Stimulated activated CD4-positive, alpha-beta T cell treated with anti-CD3 and anti-CD28 coated beads, TNF-alpha, amount 100 ng/mL, for 1 hour (primary cell): ENCODE data around the gene KCTD18.

ENCODE experiments used
- DNase-seq, 3 donors: peaks; one replicate each; pipeline ENCODE4 v3.0.0-alpha.2; 2020; ENCODE audit warnings: low read depth in 3 of 3, low spot score in 1 of 3

Gene KCTD18

DNA sequence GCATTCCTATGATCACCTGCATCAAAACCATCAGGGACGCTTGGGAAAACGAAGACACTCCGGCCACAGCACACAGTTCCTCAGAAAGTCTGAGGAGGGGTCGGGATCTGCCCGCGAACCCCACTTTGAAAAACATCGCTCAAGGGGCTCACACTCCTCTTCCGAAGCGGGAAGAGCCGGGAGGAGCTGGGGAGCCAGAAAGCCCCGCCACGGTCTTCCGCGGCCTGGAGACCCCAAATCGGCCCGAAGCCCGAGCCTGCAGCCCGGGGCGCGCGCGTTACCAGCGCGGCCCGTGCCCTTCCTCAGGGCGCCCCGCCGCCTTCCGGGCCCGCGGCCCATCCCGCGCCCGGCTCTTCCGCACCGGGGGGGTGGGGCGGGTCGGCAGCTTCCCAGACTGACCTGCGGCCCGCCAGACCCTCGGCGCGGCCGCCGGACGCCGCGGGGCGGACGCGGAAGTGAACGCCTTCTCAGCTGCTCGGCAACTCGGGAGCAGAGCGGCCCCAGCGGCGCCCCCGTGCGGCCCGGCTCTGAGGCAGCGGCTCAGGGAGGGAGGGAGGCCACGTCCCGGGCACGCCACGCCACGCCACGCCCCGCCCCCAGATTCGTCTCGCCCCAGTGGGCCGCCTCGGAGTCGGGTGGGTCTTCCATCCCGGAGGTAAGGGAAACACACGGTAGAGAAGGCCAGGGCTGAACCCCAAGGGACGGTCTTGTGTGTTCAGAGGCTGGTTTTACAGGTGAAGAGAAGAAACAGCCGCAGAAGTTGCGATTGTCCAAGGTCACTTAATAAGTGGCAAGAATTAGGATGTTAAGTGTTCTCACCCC is at the start of gene KCTD18:
KCTD18 (minus strand) TSS at position 457 of the 822 bp plus-strand sequence. CDS start 3,052 bp downstream, outside the sequence.
- DNase-seq, result peak; percentile 66 to 90 (median 77)

DNA sequence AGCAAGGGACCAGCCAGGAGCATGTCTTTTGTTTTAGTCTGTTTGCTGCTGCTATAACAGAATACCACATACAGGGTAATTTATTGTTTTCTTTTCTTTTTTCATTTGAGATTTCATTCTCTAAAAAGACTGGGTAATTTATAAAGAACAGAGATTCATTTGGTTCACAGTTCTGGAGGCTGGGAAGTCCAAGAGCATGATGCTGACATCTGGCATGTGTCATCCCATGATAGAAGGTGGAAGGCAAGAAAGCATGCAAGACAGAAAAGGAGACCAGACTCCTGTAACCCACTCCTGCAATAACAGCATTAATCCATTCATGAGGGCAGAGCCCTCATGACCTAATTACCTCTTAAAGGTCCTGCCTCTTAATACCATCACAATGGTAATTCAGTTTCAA is 30.9 kb upstream of the KCTD18 start:
- no peak for DNase-seq

DNA sequence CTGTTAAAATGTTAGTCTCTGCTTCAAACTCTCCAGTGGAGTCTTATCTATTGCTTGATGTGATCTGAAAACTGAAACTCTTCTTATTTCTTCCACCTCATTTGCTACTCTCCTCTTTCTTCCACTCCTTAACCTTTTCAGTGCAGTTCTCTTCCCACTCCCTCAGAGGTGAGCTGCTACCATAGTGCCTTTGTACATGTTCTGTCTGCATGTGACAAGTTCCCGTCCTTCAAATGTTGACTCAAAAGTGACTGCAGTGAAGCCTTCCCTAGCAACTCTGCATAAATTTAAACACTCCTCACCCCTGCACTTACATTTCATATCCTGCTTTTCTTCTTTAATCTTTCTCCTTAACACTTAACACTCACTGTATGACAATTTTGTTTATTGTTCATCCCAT is 28.3 kb upstream of the KCTD18 start:
- no peak for DNase-seq

DNA sequence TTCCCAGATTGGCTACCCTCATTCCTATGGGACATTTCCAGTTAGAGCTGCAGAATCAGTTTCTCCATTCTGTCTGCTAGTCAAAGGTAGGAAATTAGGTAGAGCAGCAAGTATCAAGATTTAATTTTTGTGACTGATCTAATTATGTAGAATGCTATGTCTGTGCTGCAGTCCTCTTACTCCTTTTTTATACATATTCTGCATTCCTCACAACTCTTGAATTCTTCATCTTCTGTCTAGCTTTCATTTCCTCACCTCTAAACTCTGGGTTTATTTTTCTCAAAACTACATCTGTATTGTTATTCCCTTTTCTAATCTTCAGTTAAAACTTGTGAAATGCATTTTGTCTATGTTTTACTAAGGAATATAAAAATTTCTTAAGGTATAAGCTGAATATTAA is 24.7 kb upstream of the KCTD18 start:
- DNase-seq, result no peak

DNA sequence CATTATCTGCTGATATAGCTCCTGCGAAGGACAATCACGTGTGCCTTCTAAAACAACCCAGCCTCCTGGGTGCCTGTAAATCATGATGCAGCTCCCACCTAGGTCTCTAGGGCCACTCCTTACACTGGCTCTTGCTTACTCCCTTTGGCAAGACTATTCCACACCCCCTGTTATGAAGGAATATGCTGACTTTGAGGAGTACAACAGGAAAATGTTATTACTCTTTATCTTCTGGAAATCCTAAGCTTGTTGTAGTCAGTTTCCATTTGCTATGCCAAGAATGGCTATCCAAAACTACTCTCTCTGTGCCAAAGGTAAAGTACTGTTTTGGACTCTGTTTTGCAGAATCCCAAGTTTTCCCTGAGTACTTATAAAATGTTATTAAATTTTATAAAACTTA is 23.9 kb upstream of the KCTD18 start:
- no peak for DNase-seq

DNA sequence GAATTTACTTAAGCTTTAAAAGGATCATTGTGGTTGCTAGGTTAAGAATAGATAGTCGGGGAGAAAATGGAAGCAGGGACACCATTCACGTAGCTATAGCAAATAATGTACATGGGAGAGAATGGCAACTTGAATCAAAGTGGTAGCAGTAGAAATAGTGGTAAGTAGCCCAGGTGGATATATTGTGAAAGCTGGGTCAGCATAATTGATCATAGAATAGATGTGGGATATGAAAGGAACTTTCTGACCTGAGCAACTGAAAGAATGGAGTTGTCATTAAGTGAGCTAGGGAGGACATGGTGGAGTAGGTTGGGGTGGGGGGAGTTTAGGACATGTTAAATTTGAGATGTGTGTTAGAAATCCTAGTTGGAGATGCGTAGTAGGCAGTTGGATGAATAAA is 18.4 kb upstream of the KCTD18 start:
- no peak for DNase-seq

DNA sequence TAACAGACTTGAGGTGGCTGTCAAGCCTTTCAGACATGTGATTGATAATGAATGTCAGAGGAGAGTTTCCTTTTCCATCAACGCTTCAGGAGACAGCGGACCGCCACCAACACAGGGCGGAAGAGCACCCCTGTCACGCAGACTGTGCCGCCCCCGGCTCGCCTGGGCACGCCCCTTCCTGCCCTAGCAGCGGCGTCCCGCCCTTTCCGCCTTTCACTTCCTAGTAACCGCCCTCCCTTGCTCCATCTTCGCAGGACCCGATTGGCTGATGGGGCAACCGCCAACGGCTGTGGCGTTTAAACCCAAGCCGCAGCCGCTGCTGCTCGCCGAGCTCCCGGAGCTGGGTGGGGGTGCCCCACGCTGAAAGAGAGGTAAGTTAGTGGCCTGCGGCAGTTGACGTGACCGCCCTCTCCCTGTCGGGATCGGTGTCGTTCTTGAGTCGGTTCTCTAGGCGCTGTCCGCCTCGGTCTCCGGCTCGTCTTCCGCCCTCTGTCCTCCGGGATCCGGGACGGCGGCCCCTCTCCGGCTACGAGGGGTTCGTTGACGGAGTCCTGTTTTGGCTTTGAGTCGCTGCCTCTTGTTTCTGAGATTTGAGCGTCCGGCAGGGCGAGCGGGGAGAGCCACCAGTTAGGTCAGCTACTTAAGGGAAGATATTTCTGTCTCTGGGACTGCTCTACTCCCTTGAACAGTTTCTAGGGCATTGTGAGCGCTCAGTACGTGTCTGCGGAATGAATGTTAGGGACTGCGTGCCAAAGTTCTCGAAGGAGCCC is 16.2 kb upstream of the KCTD18 start, which contains the start of gene SGO2:
SGO2 (plus strand) TSS at position 326 of the 770 bp plus-strand sequence. CDS start 6,769 bp downstream, outside the sequence.
- DNase-seq, result peak; percentile 77 to 91 (median 90)

DNA sequence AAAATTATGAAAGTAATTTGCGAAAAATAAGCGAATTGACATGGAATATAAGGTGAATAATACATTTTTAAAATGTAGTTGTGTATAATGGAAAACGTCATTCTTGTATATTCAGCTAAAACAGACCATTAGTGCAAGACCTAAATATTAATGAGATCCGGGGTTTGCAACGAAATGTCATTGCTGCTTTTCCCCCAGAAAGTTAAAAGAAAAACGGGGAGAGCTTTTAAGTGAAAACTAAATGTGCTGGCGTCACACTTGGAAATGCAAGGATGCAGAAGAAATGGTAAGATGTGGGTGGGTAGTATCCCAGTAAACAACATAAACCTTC is 15.6 kb upstream of the KCTD18 start:
- DNase-seq, result no peak

DNA sequence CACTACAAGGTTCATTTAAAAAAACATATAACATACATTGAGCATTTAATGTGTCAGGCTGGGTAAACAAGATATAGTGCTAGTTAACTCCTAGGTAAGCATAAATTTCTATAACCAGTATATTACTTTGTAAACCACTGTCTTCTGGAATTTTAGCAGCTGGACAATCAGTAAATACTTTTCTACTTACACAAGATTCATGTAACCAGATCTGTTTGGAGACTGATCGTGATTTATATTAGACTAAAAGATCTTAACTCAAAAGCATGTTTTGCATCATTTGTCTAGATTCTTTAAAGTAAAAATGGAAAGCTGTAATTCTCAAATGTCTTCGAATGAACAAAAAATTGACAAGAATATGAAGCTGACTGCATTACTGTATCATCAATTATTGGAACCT is 15.2 kb upstream of the KCTD18 start:
- no peak for DNase-seq

DNA sequence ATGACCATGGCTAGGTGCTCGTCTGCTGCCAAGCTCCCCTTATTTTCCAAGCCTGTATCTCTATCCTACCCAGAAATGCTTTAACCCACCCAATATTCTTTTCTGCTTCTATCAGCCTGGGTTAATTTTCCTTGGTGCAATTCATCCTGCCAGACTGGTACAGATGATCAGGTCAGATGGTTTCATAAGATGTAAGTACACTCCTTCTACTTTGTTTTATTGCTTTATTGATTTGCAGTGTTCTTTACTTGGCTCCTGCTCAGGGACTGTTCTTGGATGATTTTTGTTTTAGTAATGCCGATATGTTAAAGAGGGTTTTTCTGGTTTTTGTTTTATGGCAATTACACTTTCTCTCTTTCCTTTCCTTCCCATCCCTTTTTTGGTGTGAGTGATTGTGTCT is 13.7 kb upstream of the KCTD18 start:
- DNase-seq, result no peak

DNA sequence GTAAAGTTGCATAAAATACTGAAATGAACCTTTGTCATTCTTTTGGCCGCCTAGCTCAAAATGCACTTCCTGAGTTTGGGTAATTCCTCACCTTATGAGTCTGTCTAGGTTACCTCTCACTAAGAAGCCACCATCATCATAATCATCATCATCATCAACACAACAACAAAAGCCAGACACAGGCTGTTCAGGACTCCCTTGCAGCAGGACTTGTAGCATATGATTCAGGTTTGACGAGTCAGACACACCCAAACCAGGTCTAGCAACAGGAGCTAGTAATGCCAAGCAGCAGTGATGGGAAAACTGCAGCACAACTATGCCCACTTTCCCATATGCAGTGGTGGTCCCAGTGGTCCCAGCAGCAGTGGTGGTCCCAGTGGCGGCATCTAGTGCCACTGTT is 13.3 kb upstream of the KCTD18 start:
- DNase-seq, result no peak

DNA sequence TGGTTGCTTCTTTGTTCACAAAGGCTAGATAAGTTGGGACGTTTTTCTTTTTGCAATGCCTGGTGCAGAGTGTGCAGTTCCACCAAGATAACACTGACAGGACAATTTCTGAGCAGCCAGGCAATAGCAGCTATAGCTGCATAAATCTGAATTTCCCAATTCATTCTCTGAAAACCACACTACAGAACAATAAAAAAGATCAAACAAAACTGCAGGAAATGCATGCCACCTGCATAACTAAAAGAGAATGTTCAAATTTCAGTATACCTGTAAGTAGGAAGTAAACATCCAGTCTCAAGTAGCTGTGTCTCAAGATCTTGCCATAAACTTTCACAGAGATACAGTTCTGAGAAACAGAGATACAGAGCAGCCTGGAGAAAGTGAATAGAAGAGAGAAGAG is 5.3 kb upstream of the KCTD18 start:
- DNase-seq, result no peak

DNA sequence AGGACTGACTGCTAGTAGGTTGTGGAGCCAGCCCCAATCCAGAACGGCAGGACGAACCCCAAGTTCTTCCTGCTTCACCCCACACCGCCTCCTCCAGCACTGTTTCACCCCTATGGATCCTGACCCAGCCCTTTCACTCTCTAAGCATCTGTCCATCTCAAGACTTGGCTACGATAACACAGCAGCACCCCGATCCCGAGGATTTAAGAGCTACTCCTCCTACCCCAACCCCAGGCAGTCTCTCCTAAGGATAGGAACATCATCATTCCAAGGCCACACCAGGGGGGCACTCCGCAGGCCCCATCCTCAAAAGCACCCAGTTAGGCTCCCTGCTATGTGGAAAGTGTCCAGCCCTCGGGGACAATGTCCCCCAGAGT is 645 bp downstream of the KCTD18 start:
- no peak for DNase-seq

DNA sequence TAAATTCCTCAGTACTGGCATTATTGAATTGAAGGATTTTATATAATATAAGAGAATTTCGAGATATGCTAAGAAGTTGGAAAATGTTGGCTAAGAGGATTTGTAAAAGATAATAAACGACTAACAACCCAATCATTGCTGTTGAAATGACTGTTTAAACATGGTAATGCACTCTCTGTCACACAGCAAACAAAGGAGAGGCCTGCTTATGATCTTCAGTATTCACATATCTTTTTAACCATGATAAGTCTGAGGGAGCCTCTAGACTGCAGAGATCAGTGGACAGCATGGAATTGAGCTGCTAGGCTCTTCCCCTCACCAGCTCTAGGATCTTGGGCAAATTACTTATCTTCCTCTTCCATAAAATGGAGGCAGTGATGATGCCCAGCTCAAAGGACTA is 2.7 kb downstream of the KCTD18 start:
- no peak for DNase-seq

DNA sequence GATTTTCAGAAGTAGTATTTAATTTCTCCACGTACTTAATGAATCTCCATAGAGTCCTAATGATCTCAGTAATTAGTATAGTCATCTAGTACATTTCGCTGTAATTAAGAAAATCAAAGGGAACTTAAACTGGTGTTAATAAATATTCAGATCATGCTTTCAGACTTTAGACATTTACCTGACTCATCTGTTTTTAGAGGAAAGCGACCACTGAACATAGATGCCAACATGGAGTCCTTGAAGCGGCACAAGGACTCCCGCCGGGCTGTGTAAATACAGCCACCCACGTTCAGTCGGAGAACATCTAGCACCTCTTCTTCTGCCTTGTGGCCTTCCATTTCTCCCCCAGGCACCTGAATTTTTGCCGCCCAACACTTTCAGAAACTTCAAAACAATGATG is 3.2 kb downstream of the KCTD18 start:
- DNase-seq, result no peak

DNA sequence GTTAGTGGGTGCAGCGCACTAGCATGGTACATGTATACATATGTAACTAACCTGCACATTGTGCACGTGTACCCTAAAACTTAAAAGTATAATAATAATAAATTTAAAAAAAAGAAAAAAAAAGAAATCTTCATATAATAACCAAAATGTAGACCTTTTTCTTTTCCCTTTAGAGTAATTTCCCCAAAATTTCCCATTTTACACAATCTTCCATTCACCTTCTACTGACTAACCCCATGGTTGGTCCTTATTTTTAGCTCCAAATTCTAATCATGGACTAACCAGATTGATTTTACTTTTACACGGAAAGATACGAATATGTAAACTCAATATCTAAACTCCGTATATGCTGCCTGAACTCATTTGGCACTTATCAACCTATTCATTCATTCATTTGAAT is 7.7 kb downstream of the KCTD18 start:
- no peak for DNase-seq

DNA sequence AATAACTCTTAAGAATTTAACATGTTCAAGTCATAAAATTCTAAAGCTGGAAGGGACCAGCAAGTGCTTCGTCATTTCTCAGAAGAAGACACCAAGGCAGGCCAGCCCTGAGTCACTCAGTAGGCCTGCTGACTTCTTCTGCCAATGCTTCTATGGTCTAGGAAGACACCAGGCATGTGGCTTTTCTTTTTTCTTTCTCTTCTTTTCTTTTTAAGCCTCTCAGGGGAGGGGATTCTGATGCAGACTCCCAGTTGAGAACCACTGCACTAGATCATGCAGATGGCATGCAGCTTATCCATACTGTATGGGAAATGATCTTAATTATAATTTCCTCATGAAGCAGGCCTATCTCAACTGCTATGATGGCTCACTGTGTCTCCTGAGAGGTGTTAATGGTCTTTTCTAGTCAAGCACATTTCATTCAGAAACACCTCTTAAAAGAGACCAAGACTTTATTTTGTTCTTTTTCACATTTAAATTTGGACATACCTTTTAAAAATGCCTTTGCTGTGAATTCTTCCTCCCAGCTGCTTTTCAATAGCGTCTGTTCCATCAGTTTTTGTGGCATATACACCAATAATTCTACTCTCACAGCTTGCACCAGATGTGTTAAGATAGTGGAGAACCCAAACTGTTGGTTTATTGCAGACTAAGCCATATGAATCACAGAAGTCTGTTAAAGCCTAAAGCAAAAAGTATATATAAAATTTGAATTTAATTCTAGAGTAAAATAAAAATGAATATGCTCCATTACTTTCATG is 11.3 kb downstream of the KCTD18 start:
- DNase-seq, result no peak

DNA sequence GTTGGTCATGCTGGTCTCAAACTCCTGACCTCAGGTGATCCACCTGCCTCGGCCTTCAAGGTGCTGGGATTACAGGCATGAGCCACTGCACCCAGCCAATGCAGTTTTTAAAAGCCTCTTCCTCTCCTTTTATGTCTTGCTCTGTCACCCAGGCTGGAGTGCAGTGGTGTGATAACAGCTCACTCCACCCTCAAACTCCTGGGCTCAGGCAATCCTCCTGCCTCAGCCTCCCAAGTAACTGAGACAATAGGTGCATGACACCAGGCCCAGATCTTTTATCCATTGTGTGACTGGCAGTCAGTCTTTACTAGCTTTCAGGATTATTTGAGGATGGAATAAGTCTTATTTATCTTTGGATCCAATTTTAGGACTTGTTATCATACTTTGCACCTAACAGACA is 13.2 kb downstream of the KCTD18 start:
- DNase-seq, result no peak

DNA sequence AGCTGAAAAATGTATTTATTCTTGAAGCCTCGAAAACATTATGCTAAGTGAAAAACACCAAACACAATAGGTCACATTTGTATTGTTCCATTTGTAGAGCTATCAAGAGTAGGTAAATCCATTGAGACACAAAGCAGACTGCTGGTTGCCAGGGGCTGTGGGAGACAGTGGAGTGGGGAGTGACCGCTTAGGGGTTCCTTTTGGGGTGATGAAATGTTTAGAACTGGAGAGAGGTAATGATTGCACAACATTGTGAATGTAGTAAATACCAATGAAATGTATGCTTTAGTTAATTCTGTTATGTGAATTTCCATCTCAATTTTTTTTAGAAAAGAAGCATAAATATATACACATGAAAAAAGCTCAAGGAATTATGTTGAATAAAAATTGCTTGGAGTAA is 15.8 kb downstream of the KCTD18 start:
- no peak for DNase-seq

DNA sequence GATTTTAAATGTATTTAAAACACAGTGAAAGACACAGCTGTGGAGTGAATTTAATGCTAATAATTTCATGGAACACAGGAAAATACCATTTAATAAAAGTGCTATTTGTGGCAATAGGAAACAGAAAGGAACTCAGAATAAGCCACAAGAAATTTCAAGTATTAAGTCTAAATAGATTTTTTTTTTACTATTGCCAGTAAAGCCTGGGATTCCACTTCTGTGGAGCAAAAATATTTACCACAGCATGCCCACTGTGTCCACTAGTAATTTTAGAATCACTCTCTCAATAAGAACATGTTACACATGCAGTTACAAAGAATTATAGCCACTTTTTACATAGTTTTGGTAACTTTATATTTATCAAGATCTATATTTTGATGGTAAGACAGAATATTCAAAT is 17.2 kb downstream of the KCTD18 start:
- no peak for DNase-seq

DNA sequence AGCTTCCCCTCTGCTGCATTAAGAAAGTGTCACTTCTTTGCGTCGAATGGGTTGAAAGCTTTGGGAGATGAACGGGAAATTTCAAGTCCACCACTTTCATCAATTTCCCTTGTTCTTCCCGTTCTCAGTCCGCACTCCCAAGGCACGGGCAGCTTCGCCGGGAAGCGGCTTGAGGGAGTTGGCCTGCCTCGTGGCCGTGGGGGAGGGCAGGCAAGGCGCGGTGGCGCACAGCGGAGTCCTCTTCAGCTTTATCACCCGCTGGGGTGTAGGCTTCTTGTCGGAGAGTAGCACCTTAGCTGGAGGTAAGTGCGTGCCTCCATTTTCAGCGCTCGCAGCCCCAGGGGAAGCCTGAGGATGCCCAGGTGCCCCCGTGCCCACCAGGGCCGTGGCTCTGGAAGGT is 19.9 kb downstream of the KCTD18 start:
- DNase-seq, result no peak

DNA sequence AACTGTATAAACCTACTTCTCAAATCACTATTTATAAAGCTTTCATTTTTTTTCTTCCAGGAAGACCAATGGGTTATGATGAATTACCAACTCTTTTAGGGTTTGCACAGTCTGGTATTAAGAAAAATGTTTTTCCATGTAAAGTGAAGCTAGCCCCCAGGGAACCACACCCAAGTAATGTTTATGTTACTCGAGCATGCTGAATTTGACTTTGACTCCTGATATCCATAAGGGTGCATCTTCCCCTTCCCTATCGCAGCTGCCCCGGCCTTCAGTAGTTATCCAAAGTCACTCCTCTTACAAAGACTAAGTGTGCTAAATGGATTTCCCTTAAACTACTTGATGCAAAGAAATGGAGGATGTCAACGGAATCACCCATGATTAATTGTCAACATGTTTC is 21.7 kb downstream of the KCTD18 start:
- DNase-seq, result no peak
